ENCODE results near the gene ITPRIPL1. TPM values are rescaled to one million over a fixed set of nuclear protein-coding genes. Genes with fewer than 3 reads are reported as not detected.

ITPRIPL1 gene
- total and polyA plus RNA-seq, 9 donors, result 2.5 to 5.3 (median 4.0) TPM

Other genes with a start within 250 kb of the ITPRIPL1 start
- gene ADRA2B, start 208.7 kb upstream of the ITPRIPL1 start, total RNA-seq, result 2.3 TPM
- 1 to 10 TPM; 2.2 to 3.6 (median 2.9) TPM for gene ADRA2B, start 208.7 kb upstream of the ITPRIPL1 start, polyA plus RNA-seq (ENCODE audit: insufficient read depth in 1 of 8, insufficient read length in 8 of 8, low replicate concordance in 1 of 8)
- 0.09 TPM for gene ASTL, start 186.8 kb upstream of the ITPRIPL1 start, total RNA-seq
- gene ASTL, start 186.8 kb upstream of the ITPRIPL1 start, polyA plus RNA-seq (ENCODE audit: insufficient read depth in 1 of 8, insufficient read length in 8 of 8, low replicate concordance in 1 of 8), result under 1 TPM in 3 of 8 donors, not detected in 5; 0.13 to 0.24 (median 0.24) TPM
- 5.7 TPM for gene DUSP2, start 179.9 kb upstream of the ITPRIPL1 start, total RNA-seq
- gene DUSP2, start 179.9 kb upstream of the ITPRIPL1 start, polyA plus RNA-seq (ENCODE audit: insufficient read depth in 1 of 8, insufficient read length in 8 of 8, low replicate concordance in 1 of 8), result 10 to 100 TPM in 2 of 8 donors, 1 to 10 TPM in 6; 2.2 to 10.2 (median 5.4) TPM
- gene STARD7, start 116.5 kb upstream of the ITPRIPL1 start, total RNA-seq, result 120 TPM
- gene STARD7, start 116.5 kb upstream of the ITPRIPL1 start, polyA plus RNA-seq (ENCODE audit: insufficient read depth in 1 of 8, insufficient read length in 8 of 8, low replicate concordance in 1 of 8), result 100 to 1,000 TPM in 4 of 8 donors, 10 to 100 TPM in 4; 93.2 to 130 (median 102) TPM
- gene TMEM127, start 59.3 kb upstream of the ITPRIPL1 start, total RNA-seq, result 11.0 TPM
- gene TMEM127, start 59.3 kb upstream of the ITPRIPL1 start, polyA plus RNA-seq (ENCODE audit: insufficient read depth in 1 of 8, insufficient read length in 8 of 8, low replicate concordance in 1 of 8), result 10 to 100 TPM; 22.9 to 31.2 (median 27.4) TPM
- gene CIAO1, start 59.1 kb upstream of the ITPRIPL1 start, total RNA-seq, result 48.4 TPM
- gene CIAO1, start 59.1 kb upstream of the ITPRIPL1 start, polyA plus RNA-seq (ENCODE audit: insufficient read depth in 1 of 8, insufficient read length in 8 of 8, low replicate concordance in 1 of 8), result 10 to 100 TPM; 39.5 to 45.6 (median 42.7) TPM
- 41.9 TPM for gene SNRNP200, start 19.8 kb upstream of the ITPRIPL1 start, total RNA-seq
- gene SNRNP200, start 19.8 kb upstream of the ITPRIPL1 start, polyA plus RNA-seq (ENCODE audit: insufficient read depth in 1 of 8, insufficient read length in 8 of 8, low replicate concordance in 1 of 8), result 100 to 1,000 TPM in 3 of 8 donors, 10 to 100 TPM in 5; 75.9 to 106 (median 98.2) TPM
- 6.9 TPM for gene NCAPH, start 10.4 kb downstream of the ITPRIPL1 start, total RNA-seq
- 10 to 100 TPM in 7 of 8 donors, 1 to 10 TPM in 1; 8.5 to 17.3 (median 12.6) TPM for gene NCAPH, start 10.4 kb downstream of the ITPRIPL1 start, polyA plus RNA-seq (ENCODE audit: insufficient read depth in 1 of 8, insufficient read length in 8 of 8, low replicate concordance in 1 of 8)
- gene NEURL3, start 180.0 kb downstream of the ITPRIPL1 start, total RNA-seq, result 0.13 TPM
- gene NEURL3, start 180.0 kb downstream of the ITPRIPL1 start, polyA plus RNA-seq (ENCODE audit: insufficient read depth in 1 of 8, insufficient read length in 8 of 8, low replicate concordance in 1 of 8), result under 1 TPM in 5 of 8 donors, not detected in 3; 0.12 to 0.30 (median 0.15) TPM
- gene ARID5A, start 211.4 kb downstream of the ITPRIPL1 start, total RNA-seq, result 11.3 TPM
- 10 to 100 TPM; 10.8 to 26.7 (median 22.8) TPM for gene ARID5A, start 211.4 kb downstream of the ITPRIPL1 start, polyA plus RNA-seq (ENCODE audit: insufficient read depth in 1 of 8, insufficient read length in 8 of 8, low replicate concordance in 1 of 8)

Data from muscle of leg (tissue), 9 donors.